Ectodermal cell (in vitro differentiated cells): ENCODE measurements around the gene ACAA2.

ENCODE experiments used
- H3K27ac ChIP-seq: 2 replicates; pipeline ENCODE4 v1.7.0; 2013; ENCODE audit warnings: mild to moderate bottlenecking, low read depth, low read length; ENCODE audit not compliant: insufficient read depth, poor library complexity, severe bottlenecking
- H3K27me3 ChIP-seq: 2 replicates; pipeline ENCODE4 v1.7.0; 2013; ENCODE audit warnings: mild to moderate bottlenecking, low read length; ENCODE audit not compliant: insufficient read depth, control insufficient read depth, poor library complexity, severe bottlenecking
- H3K36me3 ChIP-seq: one replicate; pipeline ENCODE4 v1.7.0; 2013; ENCODE audit warnings: low read length; ENCODE audit not compliant: control insufficient read depth, insufficient read depth
- H3K4me1 ChIP-seq: one replicate; pipeline ENCODE4 v1.7.0; 2013; ENCODE audit warnings: low read length; ENCODE audit not compliant: control insufficient read depth, insufficient read depth
- H3K4me3 ChIP-seq: 2 replicates; pipeline ENCODE4 v1.7.0; 2013; ENCODE audit warnings: low read depth, low read length, control low read depth; ENCODE audit not compliant: insufficient read depth
- H3K9me3 ChIP-seq: 2 replicates; pipeline ENCODE4 v1.7.0; 2013; ENCODE audit warnings: mild to moderate bottlenecking, low read length, moderate library complexity; ENCODE audit not compliant: control insufficient read depth
- WGBS, 2 experiments: methylation state at CpG; one replicate each; pipeline ENCODE4 v1.1.7; 2013; ENCODE audit warnings: missing lambda C conversion rate in 2 of 2; 5-methylcytosine and 5-hydroxymethylcytosine counted together

The ACAA2 gene

DNA sequence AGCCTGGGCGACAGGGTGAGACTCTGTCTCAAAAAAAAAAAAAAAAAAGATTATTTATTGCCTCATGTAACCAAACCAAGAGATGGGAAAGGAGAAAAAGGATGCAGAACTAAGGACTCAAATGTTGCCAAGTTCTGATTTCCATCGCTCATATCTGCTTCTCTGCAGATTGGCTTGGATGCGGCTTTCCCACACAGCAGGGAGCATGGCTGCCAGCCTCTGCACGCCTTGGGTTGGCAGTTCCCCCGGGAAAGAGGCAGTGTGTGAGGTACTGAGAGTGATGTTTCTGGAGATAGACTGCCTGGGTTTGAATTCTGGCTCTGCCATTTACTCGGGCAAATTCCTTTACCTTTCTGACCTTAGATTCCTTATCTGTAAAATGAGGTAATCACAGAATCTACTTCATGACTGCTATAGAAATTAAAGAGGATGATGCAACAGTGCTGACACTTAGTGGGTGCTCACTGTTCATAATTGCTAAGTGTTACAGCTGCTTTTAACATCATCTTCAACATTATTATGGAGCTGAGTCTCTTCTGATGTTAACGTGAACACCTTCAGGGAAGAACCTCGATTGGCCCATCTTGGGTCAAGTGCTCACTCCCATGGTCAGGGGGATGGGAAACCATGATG is 68.8 kb downstream of the ACAA2 start:
- no peaks in the 10 kb centered on the region for H3K27me3 ChIP-seq
- no peaks in the 10 kb centered on the region for H3K36me3 ChIP-seq
- 83 to 87% methylated on average over 6 to 8 of the region's 8 CpGs for whole genome bisulfite sequencing, 2 experiments
- H3K27ac ChIP-seq = no peak overlapping the region
- H3K4me3 ChIP-seq = no peak overlapping the region
- no peaks in the 10 kb centered on the region for H3K4me1 ChIP-seq
- no peaks in the 10 kb centered on the region for H3K9me3 ChIP-seq

DNA sequence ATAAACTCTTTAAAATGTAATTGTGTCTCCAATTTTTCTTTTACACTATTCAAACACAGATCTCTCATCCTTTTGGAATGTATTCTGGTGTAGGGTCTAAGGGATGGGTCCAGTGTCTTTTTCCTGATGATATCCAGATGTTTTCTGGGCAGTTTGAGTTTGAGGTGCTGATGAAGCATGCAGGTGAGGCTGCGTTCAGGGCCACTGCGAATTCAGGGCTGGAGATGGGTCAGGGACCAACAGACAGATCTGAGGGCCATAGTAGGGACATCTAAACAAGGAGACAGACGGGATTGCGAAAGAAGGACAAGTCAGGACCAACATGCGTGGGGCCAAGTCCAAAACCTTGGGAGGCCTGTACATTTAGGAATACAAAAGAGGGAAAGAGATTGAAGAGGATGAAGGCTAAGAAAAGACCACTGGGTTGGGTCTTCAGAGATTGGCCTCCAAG is 70.2 kb downstream of the ACAA2 start:
- Histone ChIP-seq H3K9me3 (no peaks in the 10 kb centered on the region), H3K4me3 (no peak overlapping the region), H3K36me3 (no peaks in the 10 kb centered on the region), H3K4me1 (no peaks in the 10 kb centered on the region), H3K27ac (no peak overlapping the region), H3K27me3 (no peaks in the 10 kb centered on the region)
- WGBS, 2 experiments = 93 to 95% methylated on average over 5 of the region's 5 CpGs

DNA sequence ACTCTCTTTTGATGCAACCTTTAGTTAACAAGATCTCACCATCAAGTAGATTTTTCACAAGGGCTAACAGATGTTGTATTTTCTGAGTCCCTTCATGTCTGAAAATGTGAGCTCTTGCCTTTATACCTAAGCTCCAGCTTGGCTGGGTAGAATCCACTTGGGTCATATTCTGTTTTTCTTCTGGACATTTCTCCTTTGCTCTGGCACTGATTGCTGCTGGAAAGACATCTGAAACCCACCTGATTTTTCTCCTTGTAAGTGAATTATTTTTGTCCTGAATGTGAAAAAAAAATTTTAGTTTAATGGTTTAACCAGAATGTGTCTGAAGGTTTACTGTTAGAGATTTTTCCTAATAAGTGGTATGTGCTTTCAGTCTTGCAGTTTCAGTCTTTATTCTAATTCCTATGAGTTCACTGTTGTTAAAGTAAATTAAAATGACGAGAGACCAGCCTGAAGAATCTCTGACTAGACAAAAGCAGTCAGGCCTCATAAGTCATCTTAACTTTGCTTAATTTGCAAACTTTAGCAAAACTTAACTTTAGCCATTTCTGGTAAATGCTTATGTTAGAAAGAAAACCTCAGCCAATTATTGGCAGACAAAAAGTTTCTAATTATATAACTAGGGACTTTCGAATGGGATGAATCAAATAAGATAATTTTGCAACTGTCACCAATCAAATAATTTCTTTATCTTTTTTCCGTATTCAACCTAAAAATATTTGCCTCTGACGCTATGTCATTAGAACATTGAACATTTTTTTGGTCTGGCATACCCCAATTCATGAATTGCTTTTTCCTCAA is 70.8 kb downstream of the ACAA2 start:
- no peak overlapping the region for H3K27ac ChIP-seq
- H3K27me3 ChIP-seq = no peaks in the 10 kb centered on the region
- H3K9me3 ChIP-seq = no peaks in the 10 kb centered on the region
- H3K4me1 ChIP-seq = no peaks in the 10 kb centered on the region
- WGBS, 2 experiments = 96 to 97% methylated on average over 4 of the region's 4 CpGs
- no peaks in the 10 kb centered on the region for H3K36me3 ChIP-seq
- H3K4me3 ChIP-seq = no peak overlapping the region

DNA sequence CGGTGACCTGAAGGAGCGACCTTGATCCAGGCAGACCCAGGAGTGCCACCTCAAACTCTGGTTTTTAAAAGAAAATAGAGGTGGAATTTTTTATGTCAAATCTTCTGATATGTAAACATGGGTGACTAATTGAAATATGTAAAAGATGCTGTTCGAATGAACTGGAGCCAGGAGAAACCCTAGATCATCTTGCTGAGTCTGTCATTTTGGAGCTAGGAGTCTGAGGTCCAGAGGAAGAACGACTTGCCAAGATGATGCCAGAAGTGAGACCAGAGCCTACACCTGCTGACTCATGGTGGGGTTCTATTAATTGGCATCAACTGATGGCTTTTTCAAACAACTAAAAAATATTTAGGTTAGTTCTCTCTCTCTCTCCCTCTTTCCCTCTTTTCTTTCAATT is 74.1 kb downstream of the ACAA2 start:
- Histone ChIP-seq H3K27me3 (no peaks in the 10 kb centered on the region), H3K4me1 (no peaks in the 10 kb centered on the region), H3K4me3 (no peak overlapping the region), H3K36me3 (no peaks in the 10 kb centered on the region), H3K9me3 (no peaks in the 10 kb centered on the region), H3K27ac (no peak overlapping the region)
- 90 to 91% methylated on average over 4 of the region's 4 CpGs for WGBS, 2 experiments

DNA sequence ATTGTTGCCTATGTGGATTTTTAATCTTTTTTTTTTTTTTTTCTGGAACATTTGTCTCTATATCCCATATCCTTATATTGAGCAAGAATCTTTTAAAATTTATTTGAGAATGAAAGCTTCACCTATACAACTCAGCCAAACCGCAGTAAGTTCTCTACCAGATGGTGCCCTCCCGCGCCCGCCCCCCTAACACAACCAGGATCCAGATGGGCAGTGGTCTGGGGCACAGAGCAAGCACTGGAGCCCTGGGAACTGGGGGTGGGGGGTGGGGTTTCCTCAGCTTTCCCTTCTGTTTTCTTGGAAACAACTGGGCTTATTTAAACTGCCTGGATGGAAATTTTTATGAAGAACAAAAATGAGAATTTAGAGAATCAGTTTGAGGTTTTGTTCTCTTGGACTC is 74.6 kb downstream of the ACAA2 start:
- Histone ChIP-seq H3K4me3 (no peak overlapping the region), H3K9me3 (no peaks in the 10 kb centered on the region), H3K36me3 (no peaks in the 10 kb centered on the region), H3K27ac (no peak overlapping the region), H3K27me3 (no peaks in the 10 kb centered on the region), H3K4me1 (no peaks in the 10 kb centered on the region)
- 97% methylated on average over 4 of the region's 4 CpGs; no CpG with 5 or more reads in 1 of the 2 experiments for WGBS, 2 experiments

DNA sequence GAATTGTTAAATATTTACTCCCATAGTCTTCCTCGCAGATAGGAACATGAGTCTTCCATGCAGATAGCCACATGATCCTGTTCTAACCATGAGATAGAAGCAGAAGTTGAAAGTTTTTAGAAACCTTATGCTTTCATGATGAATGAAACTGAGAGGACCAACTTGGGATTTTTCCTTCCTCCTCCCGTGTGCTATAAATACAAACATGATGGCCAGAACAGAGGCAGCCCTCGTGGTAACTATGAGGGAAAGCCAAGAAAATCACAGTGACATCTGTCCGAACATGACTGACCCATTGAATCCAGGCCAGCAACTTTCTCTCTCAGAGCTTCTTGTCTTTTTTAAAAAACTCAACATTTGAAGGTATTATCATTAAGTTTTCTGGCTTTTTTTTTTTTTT is 78.5 kb downstream of the ACAA2 start:
- Histone ChIP-seq H3K36me3 (no peaks in the 10 kb centered on the region), H3K4me3 (no peak overlapping the region), H3K27ac (no peak overlapping the region), H3K9me3 (no peaks in the 10 kb centered on the region), H3K27me3 (no peaks in the 10 kb centered on the region), H3K4me1 (no peaks in the 10 kb centered on the region)
- 91 to 95% methylated on average over 4 of the region's 4 CpGs for WGBS, 2 experiments

DNA sequence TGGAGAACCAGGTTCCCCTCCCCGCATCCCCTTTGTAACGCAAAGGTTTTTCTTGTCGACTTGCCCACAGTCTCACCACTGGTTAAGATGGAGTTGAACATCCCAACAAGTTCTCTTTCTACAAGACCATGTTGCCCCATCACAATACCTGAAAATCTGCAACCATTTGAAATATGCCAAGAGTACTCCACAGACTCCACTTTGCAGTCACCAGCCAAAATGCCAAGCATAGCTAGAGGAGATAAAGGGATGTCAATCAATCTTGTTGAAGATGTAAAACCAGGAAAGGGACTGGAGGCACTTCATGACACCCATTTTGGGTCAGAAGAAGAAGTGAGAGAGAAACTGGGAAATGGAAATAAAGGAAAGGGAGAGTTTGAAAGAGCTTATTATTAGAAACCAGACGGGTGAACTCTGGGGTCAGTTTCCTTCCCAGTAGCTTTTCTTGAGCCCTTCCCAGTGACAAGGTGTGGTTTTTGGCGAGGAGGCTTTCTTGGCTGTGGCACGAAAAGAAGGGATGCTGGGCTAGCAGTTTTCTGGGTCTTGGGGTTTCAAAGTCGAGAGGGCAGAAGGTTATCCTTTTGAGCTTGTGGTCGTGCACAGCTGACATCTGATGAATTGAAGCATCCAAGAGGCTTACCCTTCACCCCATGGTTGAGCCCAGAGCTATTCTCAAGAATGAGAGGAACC is 79.3 kb downstream of the ACAA2 start:
- Histone ChIP-seq H3K36me3 (no peaks in the 10 kb centered on the region), H3K4me1 (no peaks in the 10 kb centered on the region), H3K27ac (no peak overlapping the region), H3K27me3 (no peaks in the 10 kb centered on the region), H3K4me3 (no peak overlapping the region), H3K9me3 (no peaks in the 10 kb centered on the region)
- 72 to 75% methylated on average over 8 of the region's 8 CpGs for WGBS, 2 experiments

DNA sequence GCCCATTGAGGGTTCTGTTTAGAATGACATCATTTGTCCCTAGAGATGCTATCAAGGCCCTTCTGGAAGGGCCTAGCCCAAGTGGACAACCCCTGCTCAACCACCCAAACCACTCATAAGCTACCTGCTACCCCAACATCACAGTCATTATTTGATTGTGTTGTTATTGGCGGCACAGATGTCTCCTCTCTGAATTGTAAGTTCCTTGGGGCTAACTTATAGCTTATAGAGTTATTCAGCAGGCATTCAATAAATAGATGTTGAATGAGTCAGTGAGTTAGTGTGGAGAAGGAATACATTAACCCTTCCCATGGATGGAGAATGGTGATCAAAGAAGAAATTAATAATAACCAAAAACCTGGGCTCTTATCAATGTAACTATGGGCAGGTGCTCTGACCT is 80.0 kb downstream of the ACAA2 start:
- H3K4me3 ChIP-seq = no peak overlapping the region
- no peak overlapping the region for H3K27ac ChIP-seq
- 89% methylated on average over 1 of the region's 1 CpG; no CpG with 5 or more reads in 1 of the 2 experiments for WGBS, 2 experiments
- no peaks in the 10 kb centered on the region for H3K36me3 ChIP-seq
- H3K9me3 ChIP-seq = no peaks in the 10 kb centered on the region
- H3K27me3 ChIP-seq = no peaks in the 10 kb centered on the region
- H3K4me1 ChIP-seq = no peaks in the 10 kb centered on the region
